Right atrium auricular region (tissue), 2 donors: ENCODE data around the gene APOB. TPM values are rescaled to one million over a fixed set of nuclear protein-coding genes. Genes with fewer than 3 reads are reported as not detected.

Source experiments
- DNase-seq: peaks from one replicate; pipeline ENCODE4 v3.0.0-alpha.2; 2019; ENCODE audit warnings: low spot score
- H3K27ac ChIP-seq, 2 donors: fragments of 200-600 bp; sonication (generic); 1 replicate in 1 of 2; 2 replicates in 1 of 2; pipeline ENCODE4 v1.5.1; 2016 to 2019
- H3K27me3 ChIP-seq, 2 donors: fragments of 200-600 bp; sonication (generic); one replicate each; pipeline versions ENCODE4 v1.5.1 to v1.6.0; 2017 to 2019
- H3K36me3 ChIP-seq: fragments of 200-600 bp; sonication (generic); one replicate; pipeline ENCODE4 v1.5.1; 2016
- H3K4me1 ChIP-seq, 2 donors: fragments of 200-600 bp; sonication (generic); one replicate each; pipeline versions ENCODE4 v1.5.1 to v1.6.0; 2017 to 2019
- H3K4me3 ChIP-seq, 2 donors: fragments of 200-600 bp; sonication (generic); 1 replicate in 1 of 2; 2 replicates in 1 of 2; pipeline ENCODE4 v1.5.1; 2017 to 2019; ENCODE audit warnings: mild to moderate bottlenecking in 1 of 2, moderate library complexity in 1 of 2
- H3K9me3 ChIP-seq, 2 donors: fragments of 200-600 bp; sonication (generic); one replicate each; pipeline ENCODE4 v1.5.1; 2019
- CTCF ChIP-seq, 2 donors: fragments of 200-600 bp; sonication (generic); IDR thresholded peaks; one replicate each; pipeline ENCODE4 v1.5.1; 2019; ENCODE audit warnings: antibody characterized with exemption in 2 of 2
- total RNA-seq, 2 donors: library from RNA; depleted of rRNA; stranded (reverse); fragments of >200 nt; gene quantifications; one replicate each; pipeline ENCODE4 v1.1.0, GENCODE V29; 2016

APOB gene
- total RNA-seq, 2 donors from 2014 or later = 20.1 to 45.3 TPM

GRCh38 chr2:21054011-21054410, 10.1 kb upstream of the APOB start:
- H3K36me3 ChIP-seq = no peaks in the 10 kb centered on the region
- no peak overlapping the region for H3K27ac ChIP-seq
- TF ChIP-seq CTCF (IDR thresholded peaks at IDR 0.05) = no peak
- H3K27me3 ChIP-seq = no peaks in the 10 kb centered on the region
- H3K4me3 ChIP-seq = no peak overlapping the region
- no peaks in the 10 kb centered on the region for H3K4me1 ChIP-seq
- no peaks in the 10 kb centered on the region for H3K9me3 ChIP-seq
- no peak for DNase-seq

GRCh38 chr2:21052044-21052443, 8.2 kb upstream of the APOB start:
- Histone ChIP-seq H3K9me3 (no peaks in the 10 kb centered on the region), H3K4me3 (no peak overlapping the region), H3K27ac (no peak overlapping the region), H3K36me3 (no peaks in the 10 kb centered on the region), H3K4me1 (peaks cover 0 to 3% of the 10 kb centered on the region in 2 donors), H3K27me3 (no peaks in the 10 kb centered on the region)
- no peak for TF ChIP-seq CTCF (IDR thresholded peaks at IDR 0.05)
- no peak for DNase-seq

- H3K4me3 ChIP-seq = no peak overlapping the region
- no peak for TF ChIP-seq CTCF (IDR thresholded peaks at IDR 0.05)
- no peaks in the 10 kb centered on the region for H3K36me3 ChIP-seq
- no peaks in the 10 kb centered on the region for H3K9me3 ChIP-seq
- no peak overlapping the region for H3K27ac ChIP-seq
- H3K27me3 ChIP-seq = no peaks in the 10 kb centered on the region
- peaks cover 0 to 6% of the 10 kb centered on the region in 2 donors for H3K4me1 ChIP-seq
- no peak for DNase-seq
These were observed 6.3 kb upstream of the APOB start for GRCh38 chr2:21050164-21050563.

GRCh38 chr2:21047141-21048009, 3.5 kb upstream of the APOB start:
- H3K4me3 ChIP-seq = no peak overlapping the region
- no peaks in the 10 kb centered on the region for H3K27me3 ChIP-seq
- DNase-seq = no peak
- no peak for TF ChIP-seq CTCF (IDR thresholded peaks at IDR 0.05)
- no peaks in the 10 kb centered on the region for H3K36me3 ChIP-seq
- peaks cover 0 to 18% of the 10 kb centered on the region in 2 donors for H3K4me1 ChIP-seq
- H3K9me3 ChIP-seq = no peaks in the 10 kb centered on the region
- peak overlapping the region in 1 of 2 donors; percentile 52 for H3K27ac ChIP-seq

GRCh38 chr2:21046506-21046905, 2.6 kb upstream of the APOB start:
- no peaks in the 10 kb centered on the region for H3K27me3 ChIP-seq
- no peak for DNase-seq
- no peaks in the 10 kb centered on the region for H3K36me3 ChIP-seq
- TF ChIP-seq CTCF (IDR thresholded peaks at IDR 0.05) = no peak
- H3K4me1 ChIP-seq = peaks cover 0 to 18% of the 10 kb centered on the region in 2 donors
- H3K4me3 ChIP-seq = no peak overlapping the region
- H3K27ac ChIP-seq = peak overlapping the region in 1 of 2 donors; percentile 52
- no peaks in the 10 kb centered on the region for H3K9me3 ChIP-seq
